H1 (cell line): Measurements from ENCODE around the gene EIF2S2. TPM values are rescaled to one million over a fixed set of nuclear protein-coding genes. Genes with fewer than 3 reads are reported as not detected.

Experiments
- CTCF ChIA-PET: fragments of 300-600 bp; sonication (Branson Sonifier 250); formaldehyde crosslinking; loops from one replicate; lab custom pipeline; 2021; ENCODE audit not compliant: partially characterized antibody; lab: Charles Lee
- POLR2A ChIA-PET: fragments of 300-600 bp; sonication (Branson Sonifier 250); formaldehyde crosslinking; loops from one replicate; lab custom pipeline; 2021; ENCODE audit warnings: inconsistent platforms; ENCODE audit not compliant: partially characterized antibody; lab: Charles Lee
- DNase-seq, 2 experiments: peaks; one replicate each; pipeline versions ENCODE4 v3.0.0 to v3.0.0-alpha.2; 2010 to 2022; ENCODE audit warnings: low spot score in 2 of 2, low read depth in 1 of 2, mixed read lengths in 1 of 2
- FAIRE-seq: peaks from 2 replicates; lab custom pipeline; 2011; peaks lifted over from hg19 to GRCh38; lab: Jason Lieb, UNC
- H2AFZ ChIP-seq: 2 replicates; pipeline ENCODE4 v1.8.1; 2012; ENCODE audit warnings: low read length, inconsistent platforms
- H2AK5ac ChIP-seq: 2 replicates; pipeline ENCODE4 v1.6.1; 2013; ENCODE audit warnings: low read depth, low read length
- H2BK120ac ChIP-seq: replicated peaks from 2 replicates; pipeline ENCODE3; 2013; ENCODE audit warnings: low read depth, low read length, inconsistent platforms
- H2BK12ac ChIP-seq: 2 replicates; pipeline ENCODE4 v1.6.1; 2013; ENCODE audit warnings: low read depth, low read length
- H2BK15ac ChIP-seq: 2 replicates; pipeline ENCODE4 v1.6.1; 2013; ENCODE audit warnings: low read length
- H2BK20ac ChIP-seq: 2 replicates; pipeline ENCODE4 v1.6.1; 2013; ENCODE audit warnings: low read length
- H2BK5ac ChIP-seq: 2 replicates; pipeline ENCODE4 v1.6.1; 2013; ENCODE audit warnings: low read depth, low read length
- H3K14ac ChIP-seq: 2 replicates; pipeline ENCODE4 v1.6.1; 2013; ENCODE audit warnings: inconsistent platforms; ENCODE audit not compliant: insufficient read length
- H3K18ac ChIP-seq: 2 replicates; pipeline ENCODE4 v1.6.1; 2013; ENCODE audit warnings: low read length; ENCODE audit errors: extremely low read depth
- H3K23ac ChIP-seq: 2 replicates; pipeline ENCODE4 v1.6.1; 2013; ENCODE audit warnings: inconsistent platforms; ENCODE audit not compliant: insufficient read length
- H3K23me2 ChIP-seq: 2 replicates; pipeline ENCODE4 v1.6.1; 2013; ENCODE audit warnings: low read depth, low read length
- H3K27ac ChIP-seq: 2 replicates; pipeline ENCODE4 v1.6.1; 2011; ENCODE audit warnings: low read depth, low read length, inconsistent platforms
- H3K27me3 ChIP-seq, 4 experiments: replicated peaks in 1 of 4; 1 replicate in 1 of 4; 2 replicates in 3 of 4; pipeline versions ENCODE4 v1.6.1 to v1.8.1; 2011 to 2013; ENCODE audit warnings: low read length in 3 of 4, mild to moderate bottlenecking in 3 of 4, inconsistent platforms in 2 of 4, mixed read lengths in 2 of 4, moderate library complexity in 1 of 4; ENCODE audit not compliant: control insufficient read depth in 3 of 4, insufficient read depth in 3 of 4; ENCODE audit errors: extremely low read depth in 1 of 4
- H3K36me3 ChIP-seq, 4 experiments: 2 replicates each; pipeline versions ENCODE4 v1.6.1 to v1.8.1; 2011 to 2013; ENCODE audit warnings: mild to moderate bottlenecking in 4 of 4, low read length in 3 of 4, moderate library complexity in 2 of 4, control low read depth in 1 of 4, inconsistent platforms in 1 of 4; ENCODE audit not compliant: insufficient read depth in 4 of 4, control insufficient read depth in 2 of 4
- H3K4ac ChIP-seq: replicated peaks from 2 replicates; pipeline ENCODE3; 2013; ENCODE audit warnings: low read length, low read depth, mixed read lengths, inconsistent platforms; ENCODE audit not compliant: insufficient read length
- H3K4me1 ChIP-seq, 4 experiments: replicated peaks in 1 of 4; 1 replicate in 1 of 4; 2 replicates in 3 of 4; pipeline versions ENCODE4 v1.6.1 to v1.8.1; 2011 to 2013; ENCODE audit warnings: low read length in 3 of 4, inconsistent platforms in 2 of 4, mixed read lengths in 1 of 4; ENCODE audit not compliant: insufficient read depth in 4 of 4, control insufficient read depth in 3 of 4
- H3K4me2 ChIP-seq, 2 experiments: 2 replicates each; pipeline versions ENCODE4 v1.6.1 to v1.8.1; 2011 to 2013; ENCODE audit warnings: low read depth in 2 of 2, low read length in 2 of 2, control low read depth in 1 of 2, inconsistent platforms in 1 of 2, mild to moderate bottlenecking in 1 of 2; ENCODE audit not compliant: insufficient read depth in 1 of 2
- H3K4me3 ChIP-seq, 4 experiments: fragments of 200-600, 300-600 bp in 1 of 4; sonication (generic), shearing (Covaris generic), sonication (Bioruptor Twin) in 1 of 4; 2 replicates each; pipeline versions ENCODE4 v1.5.1 to v1.8.1; 2011 to 2016; ENCODE audit warnings: low read length in 4 of 4, low read depth in 3 of 4, control low read depth in 2 of 4, inconsistent platforms in 2 of 4, mild to moderate bottlenecking in 2 of 4, mixed read lengths in 1 of 4, moderate library complexity in 1 of 4; ENCODE audit not compliant: insufficient read depth in 2 of 4; ENCODE audit errors: extremely low read depth in 1 of 4
- H3K56ac ChIP-seq: replicated peaks from 2 replicates; pipeline ENCODE3; 2013; ENCODE audit warnings: low read depth, mild to moderate bottlenecking, mixed read lengths, low read length, inconsistent platforms; ENCODE audit not compliant: insufficient read length
- H3K79me1 ChIP-seq: 2 replicates; pipeline ENCODE4 v1.6.1; 2013; ENCODE audit warnings: low read depth, low read length, control low read depth
- H3K79me2 ChIP-seq, 2 experiments: 2 replicates each; pipeline versions ENCODE4 v1.6.1 to v1.8.1; 2012 to 2013; ENCODE audit warnings: low read length in 2 of 2, mild to moderate bottlenecking in 2 of 2, inconsistent platforms in 1 of 2; ENCODE audit not compliant: insufficient read depth in 2 of 2, control insufficient read depth in 1 of 2
- H3K9ac ChIP-seq, 4 experiments: replicated peaks in 1 of 4; 1 replicate in 1 of 4; 2 replicates in 3 of 4; pipeline versions ENCODE4 v1.6.1 to v1.8.1; 2011 to 2013; ENCODE audit warnings: low read depth in 3 of 4, low read length in 3 of 4, control low read depth in 2 of 4, mild to moderate bottlenecking in 2 of 4, moderate library complexity in 2 of 4, inconsistent platforms in 1 of 4; ENCODE audit errors: extremely low read depth in 1 of 4
- H3K9me3 ChIP-seq, 2 experiments: 2 replicates each; pipeline versions ENCODE4 v1.6.1 to v1.8.1; 2012 to 2013; ENCODE audit warnings: mild to moderate bottlenecking in 2 of 2, moderate library complexity in 2 of 2, control low read depth in 1 of 2, inconsistent platforms in 1 of 2, low read depth in 1 of 2, low read length in 1 of 2, mixed read lengths in 1 of 2; ENCODE audit not compliant: insufficient read depth in 2 of 2
- H4K20me1 ChIP-seq, 2 experiments: replicated peaks in 1 of 2; 2 replicates each; pipeline versions ENCODE3 to v1.8.1; 2011 to 2013; ENCODE audit warnings: inconsistent platforms in 2 of 2, low read length in 2 of 2, mild to moderate bottlenecking in 1 of 2; ENCODE audit not compliant: insufficient read depth in 2 of 2, control insufficient read depth in 1 of 2
- H4K5ac ChIP-seq: 2 replicates; pipeline ENCODE4 v1.6.1; 2013; ENCODE audit warnings: low read length, low read depth, mixed read lengths, inconsistent platforms; ENCODE audit not compliant: insufficient read length
- H4K8ac ChIP-seq: 2 replicates; pipeline ENCODE4 v1.8.0; 2013; ENCODE audit warnings: mild to moderate bottlenecking, moderate library complexity, low read length, inconsistent platforms; ENCODE audit not compliant: insufficient read depth; ENCODE audit errors: extremely low read depth
- H4K91ac ChIP-seq: replicated peaks from 2 replicates; pipeline ENCODE3; 2013; ENCODE audit warnings: low read length, mixed read lengths, inconsistent platforms; ENCODE audit not compliant: insufficient read length
- POLR2A ChIP-seq, 2 experiments: IDR thresholded peaks; 1 replicate in 1 of 2; 2 replicates in 1 of 2; pipeline ENCODE4 v1.6.1; 2011; ENCODE audit warnings: low read depth in 2 of 2, low read length in 2 of 2, mild to moderate bottlenecking in 2 of 2; ENCODE audit errors: control extremely low read depth in 1 of 2
- RNF2 ChIP-seq: fragments of 200-900, 300-1000 bp; sonication (generic); IDR thresholded peaks from 2 replicates; pipeline ENCODE4 v1.7.1; 2016; ENCODE audit warnings: borderline replicate concordance, low read depth, mild to moderate bottlenecking, antibody characterized with exemption, low read length; ENCODE audit not compliant: poor library complexity, severe bottlenecking; ENCODE audit errors: missing control alignments
- WGBS, 2 experiments: shearing (Covaris generic) in 1 of 2; methylation state at CpG; one replicate each; pipeline versions ENCODE4 v1.1.6 to v1.1.7; 2013 to 2015; ENCODE audit warnings: low lambda C conversion rate in 2 of 2, mixed read lengths in 2 of 2, inconsistent platforms in 1 of 2, low coverage in 1 of 2, missing lambda C conversion rate in 1 of 2; ENCODE audit not compliant: insufficient replicate concordance in 2 of 2, insufficient coverage in 1 of 2, insufficient read length in 1 of 2; ENCODE audit errors: extremely low coverage in 1 of 2, missing lambda C conversion rate in 1 of 2; 5-methylcytosine and 5-hydroxymethylcytosine counted together
- polyA plus RNA-seq, 7 experiments: library from polyadenylated mRNA; depleted of rRNA in 3 of 7; stranded (reverse) in 5 of 7; unstranded in 2 of 7; fragments of >200 nt in 5 of 7; fragments of 200-250 nt in 2 of 7; gene quantifications; 1 replicate in 5 of 7; 2 replicates in 1 of 7; 4 replicates in 1 of 7; pipeline versions ENCODE4 v1.2.1 to v1.2.3, GENCODE V29; 2011 to 2013; ENCODE audit warnings: missing spikeins in 2 of 7, mixed read lengths in 2 of 7
- total RNA-seq: library from RNA; stranded (reverse); fragmentation: NEBNext Ultra II Directional; extraction: Animal tissue kit (Norgen Biotek cat#: 25700); gene quantifications from 2 replicates; pipeline ENCODE4 v1.2.1, GENCODE V29; 2021

EIF2S2 gene
- total and polyA plus RNA-seq, 2 of the 8 experiments (the other 6 are each of a cell fraction or from before 2014, with no cell fraction given), result 59.5 to 142 TPM

GRCh38 chr20:34110025-34110744 lies 1.9 kb downstream of the EIF2S2 start:
- no peak overlapping the region for H4K5ac ChIP-seq
- H2BK20ac ChIP-seq, result no peak overlapping the region
- H2BK12ac ChIP-seq, result no peak overlapping the region
- H3K18ac ChIP-seq, result no peak overlapping the region
- H2BK15ac ChIP-seq, result no peak overlapping the region
- CTCF ChIA-PET, result no interaction called here
- H3K79me2 ChIP-seq, result peaks cover 40 to 68% of the 10 kb centered on the region in 2 experiments
- no peak overlapping the region for H3K14ac ChIP-seq
- peak overlapping the region; percentile 96 to 99 (median 98); a peak in 7 of 8 replicates for H3K4me3 ChIP-seq
- H3K23me2 ChIP-seq, result peaks cover 9% of the 10 kb centered on the region
- no peaks in the 10 kb centered on the region for H3K9me3 ChIP-seq
- peaks cover 3 to 29% (median 12%) of the 10 kb centered on the region in 4 experiments; a peak in 7 of 8 replicates for H3K36me3 ChIP-seq
- H3K56ac ChIP-seq, result no peak overlapping the region
- H3K4me2 ChIP-seq, result peak overlapping the region; percentile 68 to 83
- peak overlapping the region; percentile 54 for H3K23ac ChIP-seq
- H3K4ac ChIP-seq, result no peak overlapping the region
- no peak overlapping the region for H4K91ac ChIP-seq
- no peak overlapping the region for H2AFZ ChIP-seq
- POLR2A ChIA-PET, result interaction anchor here (1.1 to 11.7 kb wide), 7 partner anchors 9 to 118 kb away, joined by 3 to 236 read pairs (median 14); no protein-coding TSS in a partner anchor
- peaks cover 25 to 27% of the 10 kb centered on the region in 2 experiments for H4K20me1 ChIP-seq
- peaks cover 0 to 6% (median 0%) of the 10 kb centered on the region in 4 experiments; a peak in 3 of 7 replicates for H3K4me1 ChIP-seq
- no peak overlapping the region for H2BK120ac ChIP-seq
- peak overlapping the region in 3 of 4 experiments; percentile 59 to 99 (median 99); a peak in 4 of 7 replicates for H3K9ac ChIP-seq
- no peak overlapping the region for H3K27ac ChIP-seq
- WGBS, 2 experiments, result 94% methylated on average over 10 of the region's 10 CpGs; no CpG with 5 or more reads in 1 of the 2 experiments
- no peak overlapping the region for H4K8ac ChIP-seq
- no peak overlapping the region for H2AK5ac ChIP-seq
- FAIRE-seq, result no peak
- peaks cover 3% of the 10 kb centered on the region; the same call in 1 of the 2 replicates for H3K79me1 ChIP-seq
- TF ChIP-seq POLR2A (IDR thresholded peaks at IDR 0.05; ENCODE audit: control extremely low read depth in 1 of 2, low read depth in 2 of 2, low read length in 2 of 2) (peak; percentile 30 to 38; a peak in 2 of 3 replicates), RNF2 (no peak)
- TF ChIP-seq, all 59 proteins: peak for 1
- Histone ChIP-seq H2BK5ac (no peak overlapping the region), H3K27me3 (no peaks in the 10 kb centered on the region)
- no peak for DNase-seq
